LNCaP clone FGC (cell line): ENCODE measurements around the gene MEGF9.

Experiments
- DNase-seq: peaks from one replicate; pipeline ENCODE4 v3.0.0-alpha.2; 2011; ENCODE audit warnings: low read depth
- H3K4me3 ChIP-seq: 2 replicates; pipeline ENCODE4 v1.5.1; 2011; ENCODE audit warnings: mild to moderate bottlenecking, low read depth, low read length, control low read depth
- TF ChIP-seq, protein P1 (sequence below): IDR thresholded peaks from 2 replicates; pipeline ENCODE4 v1.5.1; 2012; ENCODE audit warnings: mild to moderate bottlenecking; ENCODE audit not compliant: control insufficient read depth, insufficient read depth; ENCODE audit errors: extremely low read depth

MEGF9 gene

GRCh38 chr9:120688758-120689157 lies 25.5 kb downstream of the MEGF9 start:
- TF ChIP-seq, protein P1, sequence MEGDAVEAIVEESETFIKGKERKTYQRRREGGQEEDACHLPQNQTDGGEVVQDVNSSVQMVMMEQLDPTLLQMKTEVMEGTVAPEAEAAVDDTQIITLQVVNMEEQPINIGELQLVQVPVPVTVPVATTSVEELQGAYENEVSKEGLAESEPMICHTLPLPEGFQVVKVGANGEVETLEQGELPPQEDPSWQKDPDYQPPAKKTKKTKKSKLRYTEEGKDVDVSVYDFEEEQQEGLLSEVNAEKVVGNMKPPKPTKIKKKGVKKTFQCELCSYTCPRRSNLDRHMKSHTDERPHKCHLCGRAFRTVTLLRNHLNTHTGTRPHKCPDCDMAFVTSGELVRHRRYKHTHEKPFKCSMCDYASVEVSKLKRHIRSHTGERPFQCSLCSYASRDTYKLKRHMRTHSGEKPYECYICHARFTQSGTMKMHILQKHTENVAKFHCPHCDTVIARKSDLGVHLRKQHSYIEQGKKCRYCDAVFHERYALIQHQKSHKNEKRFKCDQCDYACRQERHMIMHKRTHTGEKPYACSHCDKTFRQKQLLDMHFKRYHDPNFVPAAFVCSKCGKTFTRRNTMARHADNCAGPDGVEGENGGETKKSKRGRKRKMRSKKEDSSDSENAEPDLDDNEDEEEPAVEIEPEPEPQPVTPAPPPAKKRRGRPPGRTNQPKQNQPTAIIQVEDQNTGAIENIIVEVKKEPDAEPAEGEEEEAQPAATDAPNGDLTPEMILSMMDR = no peak
- no peak overlapping the region for H3K4me3 ChIP-seq
- no peak for DNase-seq

DNA sequence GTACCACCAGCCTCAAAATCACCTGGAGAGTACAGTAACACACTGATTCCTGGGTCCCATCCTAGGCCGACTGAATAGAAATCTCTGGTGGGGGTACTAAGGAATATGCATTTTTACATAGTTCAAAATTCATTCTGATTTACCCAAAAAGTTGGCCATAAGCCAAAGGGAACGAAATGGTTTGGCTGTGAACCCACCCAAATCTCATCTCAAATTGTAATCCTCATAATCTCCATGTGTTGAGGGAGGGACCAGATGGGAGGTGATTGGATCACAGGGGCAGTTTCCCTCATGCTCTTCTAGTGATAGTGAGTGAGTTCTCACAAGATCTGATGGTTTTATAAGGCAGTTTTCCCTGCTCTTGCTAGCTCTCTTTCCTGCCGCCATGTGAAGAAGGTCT lies 31.1 kb downstream of the MEGF9 start:
- TF ChIP-seq, protein P1 = no peak
- H3K4me3 ChIP-seq = no peak overlapping the region
- DNase-seq = no peak

DNA sequence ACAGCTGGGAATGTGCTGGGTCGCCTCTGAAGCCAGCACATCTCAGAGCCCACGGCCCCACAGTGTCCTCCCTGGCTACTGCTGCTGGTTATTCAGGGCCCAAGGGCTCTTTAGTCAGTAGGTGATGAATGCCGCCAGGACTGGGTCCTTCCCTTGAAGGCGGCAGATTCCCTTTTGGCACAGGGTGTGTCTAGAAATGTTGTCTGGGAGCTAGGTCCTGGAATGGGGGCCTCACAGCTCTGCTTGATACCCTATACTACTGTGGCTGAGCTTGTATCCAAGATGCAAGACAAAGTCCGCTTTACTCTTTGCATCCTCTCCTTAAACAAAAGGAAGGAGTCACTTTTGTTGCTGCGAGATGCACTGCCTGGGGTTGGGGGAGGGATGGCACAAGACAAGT lies 33.1 kb downstream of the MEGF9 start:
- H3K4me3 ChIP-seq = no peak overlapping the region
- TF ChIP-seq, protein P1 = no peak
- no peak for DNase-seq

- H3K4me3 ChIP-seq = no peak overlapping the region
- TF ChIP-seq, protein P1 = no peak
Measured at GRCh38 chr9:120680579-120680978, 33.7 kb downstream of the MEGF9 start.

GRCh38 chr9:120680161-120680560 lies 34.1 kb downstream of the MEGF9 start:
- no peak overlapping the region for H3K4me3 ChIP-seq
- no peak for DNase-seq
- TF ChIP-seq, protein P1 = no peak

More at GRCh38 chr9:120680579-120680978, 33.7 kb downstream of the MEGF9 start:
- no peak for DNase-seq

DNA sequence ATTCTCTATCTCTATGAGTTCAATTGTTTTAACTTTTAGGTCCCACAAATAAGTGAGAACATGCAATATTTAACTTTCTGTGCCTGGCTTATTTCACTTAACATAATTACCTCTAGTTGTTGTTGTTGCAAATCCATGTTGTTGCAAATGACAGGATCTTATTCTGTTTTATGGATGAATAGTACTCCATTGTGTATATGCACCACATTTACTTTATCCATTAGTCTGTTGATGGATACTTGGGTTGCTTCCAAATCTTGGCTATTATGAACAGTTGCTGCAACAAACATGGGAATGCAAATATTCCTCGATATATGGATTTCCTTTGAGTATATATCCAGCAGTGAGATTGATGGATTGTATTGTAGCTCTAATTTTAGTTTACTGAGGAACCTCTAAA lies 36.3 kb downstream of the MEGF9 start:
- no peak overlapping the region for H3K4me3 ChIP-seq
- TF ChIP-seq, protein P1 = no peak
- no peak for DNase-seq

DNA sequence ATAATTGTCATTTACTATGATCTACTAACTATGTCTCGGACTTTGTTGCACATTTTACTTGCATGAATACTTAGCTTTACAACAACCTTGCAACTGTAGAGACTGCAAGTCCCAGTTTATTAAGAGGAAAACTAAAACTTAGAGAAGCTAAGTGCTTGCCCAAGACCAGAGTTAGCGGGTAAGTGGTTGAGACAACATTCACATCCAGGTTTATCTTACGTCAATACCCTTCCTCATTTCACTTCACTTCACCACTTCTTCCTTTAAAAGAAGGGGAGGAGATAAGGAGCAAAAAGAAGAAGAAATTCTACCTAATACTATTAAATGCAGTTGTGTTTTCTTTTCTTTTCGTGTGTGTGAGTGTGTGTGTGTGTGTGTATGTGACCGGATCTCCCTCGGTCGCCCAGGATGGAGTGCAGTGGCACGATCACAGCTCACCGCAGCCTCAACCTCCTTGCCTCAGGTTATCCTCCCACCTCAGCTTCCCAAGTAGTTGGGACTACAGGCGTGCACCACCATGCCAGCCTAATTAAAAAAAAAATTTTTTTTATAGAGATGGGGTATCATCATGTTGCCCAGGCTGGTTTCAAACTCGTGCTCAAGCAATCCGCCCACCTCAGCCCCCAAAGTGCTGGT lies 37.4 kb downstream of the MEGF9 start:
- TF ChIP-seq, protein P1 = no peak
- no peak overlapping the region for H3K4me3 ChIP-seq
- DNase-seq = no peak
